Activated CD4-positive, alpha-beta T cell treated with anti-CD3 and anti-CD28 coated beads for 1 hour (primary cell): ENCODE data around the gene ZNF879.
A peak's percentile ranks its signal among the peaks of the same experiment; 100 is the strongest.

Experiments
- DNase-seq: peaks from one replicate; pipeline ENCODE4 v3.0.0-alpha.2; 2020

Gene ZNF879

GRCh38 chr5:179023528-179024189, at the start of gene ZNF879:
Gene ZNF879 (plus strand): TSS chr5:179023804. CDS start chr5:179025005, 1,201 bp downstream.
- DNase-seq, result peak; percentile 92

- no peak for DNase-seq
Measured at GRCh38 chr5:178981381-178981780, 42.2 kb upstream of the ZNF879 start.

DNA sequence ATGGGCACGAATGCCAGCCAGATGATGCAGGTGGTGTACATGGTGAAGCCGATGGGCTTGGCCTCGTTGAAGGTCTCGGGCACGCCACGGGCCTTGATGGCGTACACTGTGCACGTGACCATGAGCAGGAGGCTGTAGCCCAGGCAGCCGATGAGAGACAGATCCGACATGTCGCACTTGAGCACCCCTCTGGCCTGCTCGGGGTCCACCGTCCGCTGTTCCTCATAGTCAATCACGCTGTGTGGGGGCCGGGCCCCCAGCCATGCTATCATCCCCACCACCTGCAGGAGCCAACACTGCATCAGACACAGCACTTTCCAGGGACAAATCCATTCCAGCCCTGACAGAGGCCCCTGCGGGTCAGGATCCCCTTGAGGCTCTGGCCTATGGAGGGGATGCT, 40.7 kb upstream of the ZNF879 start:
- no peak for DNase-seq

DNA sequence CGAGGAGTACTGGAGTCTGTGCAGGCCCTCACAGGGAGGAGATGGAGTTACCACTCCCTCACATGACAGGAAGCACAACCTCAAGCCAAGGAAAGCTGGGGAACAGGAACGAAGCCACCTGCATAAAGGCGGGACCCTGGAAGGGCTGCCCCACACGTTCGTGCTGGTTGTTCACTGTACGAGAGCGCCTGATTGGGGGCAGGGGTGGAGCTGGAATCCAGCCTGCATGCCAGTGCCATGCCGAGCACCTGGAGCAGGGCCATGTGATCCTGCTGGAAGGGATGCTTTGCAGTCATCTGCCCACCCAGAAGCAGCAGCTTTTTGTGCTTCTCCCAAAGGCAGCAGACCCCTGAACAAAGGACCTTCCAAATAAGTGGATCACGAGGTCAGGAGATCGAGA, 39.9 kb upstream of the ZNF879 start:
- no peak for DNase-seq

GRCh38 chr5:178984145-178985072, 39.2 kb upstream of the ZNF879 start:
- DNase-seq, result no peak

GRCh38 chr5:178986326-178986960, 37.2 kb upstream of the ZNF879 start:
- no peak for DNase-seq

DNA sequence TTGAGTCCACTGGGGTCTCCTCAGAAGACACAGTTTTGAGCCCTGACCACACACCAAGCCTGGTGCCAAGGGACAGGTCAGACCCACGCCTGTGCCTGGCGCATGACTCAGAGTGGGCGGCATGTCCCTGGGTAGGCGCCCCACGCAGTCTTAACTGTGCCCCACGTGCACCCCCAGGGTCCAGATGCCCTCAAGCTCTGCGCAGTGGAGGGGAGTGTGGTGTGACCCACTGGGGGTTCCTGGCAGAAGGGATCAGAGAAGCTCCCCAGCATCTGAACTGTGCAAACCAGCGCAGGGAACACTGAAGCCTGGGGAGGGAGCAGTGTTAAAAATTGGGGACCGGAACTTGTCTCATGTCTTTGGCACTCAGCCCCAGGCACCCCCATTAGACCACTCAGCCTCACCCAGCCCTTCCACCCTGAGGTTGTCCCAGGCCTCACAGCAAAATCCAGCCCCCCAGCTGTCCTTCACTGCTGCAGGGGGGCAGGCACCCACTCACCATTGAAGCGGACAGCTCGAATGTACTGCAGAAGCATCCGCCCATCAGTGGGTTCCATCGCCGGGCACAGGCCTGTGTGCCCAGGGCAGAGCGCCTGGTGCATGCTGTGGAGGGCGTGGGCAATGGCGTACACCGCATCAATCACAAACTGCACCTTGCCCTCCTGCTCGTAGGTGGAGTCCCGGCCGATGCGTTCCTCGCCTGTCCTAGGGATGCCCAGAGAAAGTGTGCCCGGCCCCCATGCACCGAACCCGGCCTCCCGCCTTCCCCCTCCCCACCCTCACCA, 35.0 kb upstream of the ZNF879 start:
- no peak for DNase-seq

DNA sequence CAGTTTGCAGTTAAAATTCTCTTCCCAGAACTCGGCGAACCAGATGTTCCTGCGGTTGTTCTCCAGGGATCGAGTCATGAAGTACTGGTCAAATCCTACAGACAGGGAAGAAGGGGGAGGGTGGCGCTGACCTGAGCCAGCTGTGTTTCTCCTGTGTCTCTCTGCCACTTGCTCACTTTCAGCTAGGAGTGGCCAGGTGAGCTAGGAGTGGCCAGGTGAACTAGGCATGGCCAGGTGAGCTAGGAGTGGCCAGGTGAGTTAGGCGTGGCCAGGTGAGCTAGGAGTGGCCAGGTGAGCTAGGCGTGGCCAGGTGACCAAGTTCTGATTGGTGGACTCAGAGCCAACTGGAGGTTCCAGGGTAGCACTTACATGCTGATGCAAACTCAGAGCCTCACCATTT, 34.3 kb upstream of the ZNF879 start:
- no peak for DNase-seq

GRCh38 chr5:178990491-178990890, 33.1 kb upstream of the ZNF879 start:
- DNase-seq, result no peak

DNA sequence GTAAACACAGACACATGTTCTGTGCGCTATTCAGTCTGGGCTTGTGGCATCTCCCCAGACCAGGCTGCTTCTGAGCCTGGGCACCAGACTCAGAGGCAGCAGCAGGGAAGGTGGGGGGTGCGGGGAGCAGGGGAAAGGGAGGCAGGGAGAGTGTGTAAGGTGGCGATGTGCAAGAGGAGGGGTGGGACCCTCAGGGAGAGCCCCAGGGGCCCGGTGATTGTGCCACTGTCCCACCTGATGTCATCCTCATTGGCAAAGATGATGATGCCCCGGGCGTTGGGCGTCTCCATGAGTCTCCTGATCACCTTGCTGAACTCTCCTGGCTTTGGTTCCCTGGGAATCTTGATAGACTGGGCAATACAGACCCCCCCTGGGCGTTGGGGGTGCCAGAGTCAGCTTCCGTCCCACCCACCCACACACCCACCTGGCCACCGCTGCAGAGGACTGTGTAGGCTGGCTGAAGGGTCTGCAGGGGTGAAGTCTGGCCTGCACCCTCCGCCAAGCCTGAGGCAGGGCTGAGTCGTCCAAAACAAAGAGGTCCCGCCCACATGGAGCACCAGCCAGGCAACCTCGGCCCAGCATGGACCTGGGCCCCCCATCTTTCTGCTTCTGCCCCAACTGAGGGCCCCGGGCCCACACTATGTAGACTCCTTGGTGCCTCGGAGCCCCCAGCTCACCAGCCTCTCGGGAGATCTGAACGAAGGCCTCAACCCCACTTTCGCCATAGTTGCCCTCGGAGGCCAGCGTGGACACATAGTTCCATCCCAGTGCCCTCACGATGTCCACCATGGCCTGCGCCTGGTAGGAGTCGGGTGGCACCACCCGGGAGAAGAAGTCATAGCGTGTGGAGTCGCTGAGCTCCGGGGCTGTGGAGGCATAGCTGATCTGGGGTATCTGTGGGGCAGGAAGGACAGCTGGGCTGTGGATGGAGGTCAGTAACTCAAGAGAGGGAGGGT, 32.1 kb upstream of the ZNF879 start:
- no peak for DNase-seq

DNA sequence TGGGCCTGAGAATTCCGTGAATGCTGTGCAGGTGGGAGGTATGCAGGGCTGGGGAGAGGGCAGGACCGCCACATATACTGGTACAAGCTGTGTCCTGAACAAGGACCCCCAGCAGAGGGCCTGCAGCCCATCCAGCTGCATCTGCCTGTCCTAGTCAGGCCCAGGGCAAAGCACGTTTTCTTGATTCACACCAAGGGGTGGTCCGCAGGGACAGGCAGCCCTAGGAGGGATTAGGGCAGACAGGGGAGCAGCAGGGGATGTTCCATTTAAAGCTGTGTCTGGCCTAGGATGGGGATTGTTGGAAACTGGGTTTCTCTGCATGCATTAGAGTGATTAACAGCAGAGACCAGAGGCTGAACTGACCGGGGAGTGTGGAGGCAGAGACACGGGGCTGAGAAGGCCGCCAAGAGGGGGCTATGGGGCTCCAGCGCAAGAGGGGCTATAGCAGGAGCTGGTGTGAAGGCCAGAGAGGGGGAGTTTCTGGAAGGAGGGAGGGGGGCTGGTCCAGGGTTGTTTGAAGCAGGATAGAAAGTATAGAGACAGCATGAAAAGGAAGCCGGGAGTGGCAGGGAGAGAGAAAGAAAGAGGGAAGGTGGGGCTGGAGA, 31.2 kb upstream of the ZNF879 start:
- no peak for DNase-seq

DNA sequence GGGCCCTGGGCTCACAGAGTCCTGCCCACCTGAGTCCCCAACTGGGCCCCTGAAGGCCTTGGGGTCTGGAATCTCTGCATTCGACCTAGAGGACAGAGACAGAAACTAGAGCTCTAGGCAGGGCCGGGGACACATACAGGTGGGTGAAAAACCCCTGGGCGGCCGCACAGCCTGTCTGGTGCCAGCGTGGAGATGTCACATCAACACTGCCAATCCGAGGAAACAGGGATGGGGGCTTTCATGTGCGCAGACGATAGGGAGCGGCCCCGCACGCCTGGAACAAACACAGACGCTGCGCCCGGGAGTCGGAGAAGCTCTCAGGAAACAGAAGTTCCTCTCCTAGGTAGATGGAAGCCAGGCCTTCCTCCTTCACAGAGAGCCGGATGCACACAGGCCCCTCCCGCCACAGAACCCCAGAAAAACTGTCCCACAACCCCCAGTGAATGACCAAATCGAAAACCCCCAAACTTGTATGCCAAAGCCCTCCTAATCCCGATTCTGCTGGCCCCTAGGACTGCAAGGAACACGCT, 30.3 kb upstream of the ZNF879 start:
- DNase-seq, result no peak

DNA sequence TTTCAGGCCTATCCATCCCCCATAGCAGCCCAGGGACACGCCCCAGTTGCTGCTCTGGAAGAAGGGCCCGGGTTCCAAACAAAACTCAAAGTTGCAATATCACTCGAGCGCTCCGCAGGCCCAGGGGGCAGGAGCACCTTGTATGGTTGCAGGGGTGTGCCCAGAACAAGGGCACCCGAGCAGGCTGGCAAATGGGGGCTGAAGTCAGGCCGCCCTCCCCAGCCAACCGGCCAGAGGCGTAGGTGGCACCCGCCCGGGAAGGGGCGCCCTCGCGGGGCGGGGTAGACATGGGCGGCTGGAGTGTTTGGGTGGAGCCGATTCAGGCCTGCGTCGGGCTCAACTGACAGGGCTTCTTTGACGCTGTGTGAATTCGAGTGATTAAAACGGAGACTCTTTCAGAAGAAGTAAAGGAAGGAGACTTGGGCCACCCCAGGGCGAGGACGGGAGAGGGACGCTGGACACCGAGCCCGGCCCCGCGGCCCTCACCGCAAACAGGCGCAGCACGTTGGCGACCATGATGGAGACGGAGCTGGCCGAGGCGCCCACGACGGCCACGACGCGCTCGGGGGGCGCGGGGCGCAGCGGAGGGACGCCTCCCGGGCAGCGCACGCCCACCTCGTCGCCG, 29.5 kb upstream of the ZNF879 start:
- no peak for DNase-seq

DNA sequence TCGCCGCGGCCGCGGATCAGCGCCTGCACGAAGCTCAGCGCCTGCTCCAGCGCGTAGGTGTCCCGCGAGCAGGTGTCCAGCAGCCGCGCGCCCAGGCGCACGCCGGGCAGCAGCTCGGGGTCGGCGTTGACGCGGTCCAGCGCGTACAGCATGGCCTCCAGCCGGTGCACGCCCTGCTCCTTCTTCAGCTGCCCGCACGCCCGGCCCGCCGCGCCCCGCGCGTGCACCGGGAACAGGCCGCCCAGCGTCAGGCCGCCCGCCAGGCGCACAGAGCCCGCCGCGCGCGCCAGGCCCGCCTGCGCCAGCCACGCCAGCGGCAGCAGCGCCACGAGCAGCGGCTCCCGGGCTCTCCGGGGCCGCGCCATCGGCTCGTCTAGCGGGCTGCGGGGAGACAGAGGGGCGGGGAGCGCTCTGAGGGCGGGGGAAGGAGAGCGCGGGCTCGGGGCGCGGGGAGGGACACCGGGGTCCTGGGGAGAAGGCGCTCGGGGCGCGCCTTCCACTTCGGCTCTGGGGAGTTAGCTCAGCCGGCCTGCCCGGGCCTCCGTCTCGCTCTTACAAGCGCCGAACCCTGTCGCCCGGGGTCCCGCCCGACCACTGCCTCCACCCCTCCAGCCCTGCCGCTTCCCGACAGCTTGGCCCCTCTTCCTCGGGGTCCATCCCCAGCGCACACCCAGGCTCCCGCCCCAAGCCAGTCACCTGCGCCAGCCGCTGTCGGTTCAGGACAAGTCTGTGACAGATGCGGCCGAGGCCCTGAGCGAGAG, 28.8 kb upstream of the ZNF879 start, which contains the start of gene GRM6:
Gene GRM6 (minus strand): TSS at position 741 of the 761 bp plus-strand sequence. CDS start 376 bp downstream, at position 365.
- DNase-seq, result no peak

- DNase-seq, result no peak
Measured at GRCh38 chr5:178995341-178995690, 28.3 kb upstream of the ZNF879 start.

- DNase-seq, result no peak
Measured at GRCh38 chr5:178996156-178996555, 27.4 kb upstream of the ZNF879 start.

- DNase-seq, result no peak
Measured at GRCh38 chr5:178997191-178997590, 26.4 kb upstream of the ZNF879 start.

DNA sequence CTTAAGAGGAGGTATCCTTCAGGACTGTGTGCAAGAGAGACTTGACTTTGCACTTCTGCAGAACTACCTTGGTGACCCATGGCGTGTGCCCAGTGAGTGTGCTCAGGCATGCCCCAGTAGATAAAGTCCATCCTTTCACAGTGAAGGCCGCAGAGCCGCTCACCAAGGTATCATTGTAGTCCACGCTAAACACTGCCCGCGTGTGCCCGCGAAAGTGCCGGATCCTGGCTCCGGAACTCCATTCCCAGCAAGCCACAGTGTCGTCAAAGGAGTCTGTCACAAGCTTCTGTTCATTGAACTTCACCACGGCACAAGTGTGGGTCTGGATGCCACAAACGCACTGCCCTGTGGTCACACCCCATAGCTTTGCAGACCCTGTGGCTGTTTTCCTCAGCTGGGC, 25.2 kb upstream of the ZNF879 start:
- no peak for DNase-seq

DNA sequence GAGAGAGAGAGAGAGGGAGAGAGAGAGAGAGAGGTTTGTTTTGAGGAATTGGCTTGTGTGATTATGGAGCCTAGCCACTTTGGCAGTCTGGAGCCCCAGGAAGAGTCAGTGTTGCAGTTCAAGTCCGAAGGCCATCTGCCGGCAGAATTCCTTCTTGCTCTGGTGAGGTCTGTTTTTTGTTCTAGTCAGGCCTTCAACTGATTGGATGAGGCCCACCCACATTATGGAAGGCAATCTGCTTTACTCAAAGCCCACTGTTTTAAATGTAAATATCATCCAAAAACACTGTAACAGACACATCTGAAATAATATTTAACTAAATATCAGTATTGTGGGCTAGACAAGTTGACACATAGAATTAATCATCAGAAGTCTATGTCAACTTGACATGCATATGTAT, 17.0 kb upstream of the ZNF879 start:
- no peak for DNase-seq

DNA sequence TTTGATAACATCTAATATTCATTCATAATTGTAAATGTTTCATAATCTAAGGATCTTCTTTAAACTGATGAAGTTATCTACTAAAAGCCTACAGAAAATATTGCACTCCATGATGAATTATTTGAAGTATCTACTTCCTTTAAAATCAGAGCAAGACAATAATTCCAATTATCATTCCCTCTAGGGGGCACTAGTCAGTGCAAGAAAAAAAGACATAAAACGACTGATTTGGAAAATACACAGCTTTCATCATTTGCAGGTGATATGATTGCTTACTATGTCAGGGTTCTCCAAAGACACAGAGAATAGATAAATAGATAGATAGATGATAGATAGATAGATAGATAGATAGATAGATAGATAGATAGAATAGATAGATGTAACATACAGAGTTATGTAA, 14.9 kb upstream of the ZNF879 start:
- no peak for DNase-seq
